ENCODE data around the gene CSTF3. TPM values are rescaled to one million over a fixed set of nuclear protein-coding genes. Genes with fewer than 3 reads are reported as not detected.

Gene CSTF3
- total and polyA plus RNA-seq, 10 of the 15 experiments (the other 5 are each of a cell fraction or from before 2014, with no cell fraction given): 25.4 to 63.5 (median 49.5) TPM

- Histone ChIP-seq H3K4me2 (ENCODE audit: control insufficient read depth, insufficient read depth) (no peak overlapping the region), H3K9me3 (replicated peaks; ENCODE audit: control insufficient read depth, insufficient read depth, low read length) (no peaks in the 10 kb centered on the region), H2AFZ (ENCODE audit: control insufficient read depth, low read depth, low read length) (no peak overlapping the region), H3K4me3 (no peak overlapping the region), H3K27ac (ENCODE audit: control insufficient read depth, insufficient read depth) (no peak overlapping the region; the same call in 1 of the 2 replicates), H4K20me1 (ENCODE audit: control insufficient read depth, insufficient read depth) (no peaks in the 10 kb centered on the region), H3K4me1 (ENCODE audit: control insufficient read depth, insufficient read depth, low read length) (peaks cover 34% of the 10 kb centered on the region), H3K36me3 (ENCODE audit: control insufficient read depth in 2 of 2, insufficient read depth in 2 of 2, low read length in 1 of 2) (peaks cover 0 to 12% of the 10 kb centered on the region in 2 experiments; a peak in 2 of 4 replicates), H3K27me3 (replicated peaks in 1 of 2; ENCODE audit: control insufficient read depth in 2 of 2, insufficient read depth in 2 of 2, low read length in 1 of 2) (no peaks in the 10 kb centered on the region), H3K79me2 (ENCODE audit: control insufficient read depth, insufficient read depth, low read length) (no peaks in the 10 kb centered on the region), H3K9ac (ENCODE audit: control insufficient read depth, insufficient read depth, low read length) (no peak overlapping the region)
- in situ Hi-C loops (cut with MboI): loop anchor here (5.0 to 10.0 kb wide), 2 partner anchors 102 to 255 kb away; no protein-coding TSS in a partner anchor
- CTCF ChIA-PET: interaction anchor here (1.0 to 1.4 kb wide), 2 partner anchors 63 to 108 kb away, joined by 3 to 5 read pairs; no protein-coding TSS in a partner anchor
- DNase-seq (ENCODE audit: low read depth, low spot score) (no peak), FAIRE-seq (no peak), ATAC-seq (no peak)
- TSS peak; percentile 42 for BruUV-seq (replicated peaks)
- RAD21 ChIA-PET (ENCODE audit: unreplicated experiment): interaction anchor here (1.4 to 6.8 kb wide), 2 partner anchors 20 to 93 kb away, joined by 4 to 53 read pairs; partner anchors contain the start of gene TCP11L1
- POLR2A ChIA-PET: interaction anchor here (0.9 kb wide), 1 partner anchor 16 kb away, joined by 3 read pairs; no protein-coding TSS in a partner anchor
- intact Hi-C loops (cut with micrococcal nuclease; ENCODE audit: unreplicated experiment): loop anchor here (5.0 kb wide), 1 partner anchor 172 kb away; no protein-coding TSS in a partner anchor
- 98% methylated on average over 4 of the region's 5 CpGs for WGBS (ENCODE audit: insufficient coverage, insufficient replicate concordance, low lambda C conversion rate, missing lambda C conversion rate)
- TF ChIP-seq MTA2 (IDR thresholded peaks at IDR 0.05; ENCODE audit: low read depth) (no peak), NFYB (IDR thresholded peaks at IDR 0.05; ENCODE audit: insufficient read depth, low read depth, low read length) (no peak), POU2F2 (IDR thresholded peaks at IDR 0.05; ENCODE audit: borderline replicate concordance, low read depth, low read length) (no peak), ZSCAN29 (IDR thresholded peaks at IDR 0.05) (no peak), CHD1 (IDR thresholded peaks at IDR 0.05; ENCODE audit: low read depth, low read length) (no peak)
- TF ChIP-seq, protein P1, sequence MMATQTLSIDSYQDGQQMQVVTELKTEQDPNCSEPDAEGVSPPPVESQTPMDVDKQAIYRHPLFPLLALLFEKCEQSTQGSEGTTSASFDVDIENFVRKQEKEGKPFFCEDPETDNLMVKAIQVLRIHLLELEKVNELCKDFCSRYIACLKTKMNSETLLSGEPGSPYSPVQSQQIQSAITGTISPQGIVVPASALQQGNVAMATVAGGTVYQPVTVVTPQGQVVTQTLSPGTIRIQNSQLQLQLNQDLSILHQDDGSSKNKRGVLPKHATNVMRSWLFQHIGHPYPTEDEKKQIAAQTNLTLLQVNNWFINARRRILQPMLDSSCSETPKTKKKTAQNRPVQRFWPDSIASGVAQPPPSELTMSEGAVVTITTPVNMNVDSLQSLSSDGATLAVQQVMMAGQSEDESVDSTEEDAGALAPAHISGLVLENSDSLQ (IDR thresholded peaks at IDR 0.05): no peak
- TF ChIP-seq, protein P2, sequence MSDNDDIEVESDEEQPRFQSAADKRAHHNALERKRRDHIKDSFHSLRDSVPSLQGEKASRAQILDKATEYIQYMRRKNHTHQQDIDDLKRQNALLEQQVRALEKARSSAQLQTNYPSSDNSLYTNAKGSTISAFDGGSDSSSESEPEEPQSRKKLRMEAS (IDR thresholded peaks at IDR 0.05; ENCODE audit: low read depth, low read length): no peak
- SMC1A ChIA-PET (ENCODE audit: uncharacterized antibody, unreplicated experiment): interaction anchor here (1.0 to 11.0 kb wide), 6 partner anchors 15 to 102 kb away, joined by 3 to 141 read pairs (median 6); no protein-coding TSS in a partner anchor
These were observed 101.8 kb downstream of the CSTF3 start for GRCh38 chr11:33059331-33060007.

All from GM12878 (cell line).